Measurements from ENCODE around the gene FRMD5. TPM values are rescaled to one million over a fixed set of nuclear protein-coding genes. Genes with fewer than 3 reads are reported as not detected.

The FRMD5 gene
- total RNA-seq, 1 experiment from 2014 or later: 27.2 TPM

- Histone ChIP-seq H3K9me2 (ENCODE audit: insufficient read depth) (no peaks in the 10 kb centered on the region), H4K20me1 (ENCODE audit: insufficient read depth) (no peaks in the 10 kb centered on the region), H3K4me2 (ENCODE audit: low read length) (no peak overlapping the region), H2AFZ (ENCODE audit: low read depth, low read length, poor library complexity, severe bottlenecking) (no peak overlapping the region), H3K9ac (ENCODE audit: low read length) (no peak overlapping the region), H3K27me3 (ENCODE audit: insufficient read depth, low read length) (no peaks in the 10 kb centered on the region), H3K27ac (ENCODE audit: low read depth, low read length) (no peak overlapping the region), H3K4me1 (ENCODE audit: control insufficient read depth in 1 of 2, insufficient read depth in 2 of 2, low read length in 2 of 2) (peaks cover 1 to 4% of the 10 kb centered on the region in 2 experiments; a peak in 2 of 4 replicates), H3K9me3 (ENCODE audit: control insufficient read depth in 1 of 2, insufficient read depth in 1 of 2, low read depth in 1 of 2, low read length in 2 of 2) (no peaks in the 10 kb centered on the region), H3K36me3 (ENCODE audit: control insufficient read depth in 1 of 2, insufficient read depth in 2 of 2, low read length in 2 of 2) (no peaks in the 10 kb centered on the region), H3K4me3 (replicated peaks in 1 of 2; ENCODE audit: low read depth in 1 of 2, low read length in 2 of 2) (no peak overlapping the region), H3K79me2 (ENCODE audit: insufficient read depth, low read length) (peaks cover 80% of the 10 kb centered on the region)
- no peak for ATAC-seq
- ChIA-PET POLR2A (no interaction called here), CTCF (no interaction called here), RAD21 (ENCODE audit: low non-redundant PET in 1 of 2, low total read pairs in 2 of 2, uncharacterized antibody in 2 of 2, unreplicated experiment in 2 of 2) (no interaction called here)
- no peak for DNase-seq (ENCODE audit: low read depth, low spot score)
- TF ChIP-seq JUND (IDR thresholded peaks at IDR 0.05): no peak
- TF ChIP-seq REST (IDR thresholded peaks at IDR 0.05; ENCODE audit: low read depth): no peak
- TF ChIP-seq ZBTB33 (IDR thresholded peaks at IDR 0.05; ENCODE audit: extremely low read depth, insufficient replicate concordance, low read length): no peak
- no peak for TF ChIP-seq YY1 (IDR thresholded peaks at IDR 0.05; ENCODE audit: extremely low read depth, insufficient replicate concordance, low read depth, low read length)
- no peak for TF ChIP-seq POLR2A (IDR thresholded peaks at IDR 0.05; ENCODE audit: borderline replicate concordance, extremely low read depth, insufficient read depth, insufficient read length)
- TF ChIP-seq TCF7L2 (IDR thresholded peaks at IDR 0.05; ENCODE audit: borderline replicate concordance, extremely low read depth, insufficient read depth, insufficient read length): no peak
- no peak for TF ChIP-seq ELF1 (IDR thresholded peaks at IDR 0.05; ENCODE audit: borderline replicate concordance, low read depth)
- no peak for TF ChIP-seq CEBPB (IDR thresholded peaks at IDR 0.05; ENCODE audit: low read depth)
- no peak for TF ChIP-seq EZH2phosphoT487 (IDR thresholded peaks at IDR 0.05; ENCODE audit: borderline replicate concordance)
- TF ChIP-seq CTCF (IDR thresholded peaks at IDR 0.05 in 2 of 3, conservative IDR thresholded peaks at IDR 0.05 in 1 of 3; ENCODE audit: borderline replicate concordance in 1 of 3, insufficient read depth in 1 of 3, low read depth in 2 of 3, low read length in 2 of 3): no peak
- no peak for TF ChIP-seq EGR1 (IDR thresholded peaks at IDR 0.05; ENCODE audit: low read depth)
- TF ChIP-seq EZH2 (IDR thresholded peaks at IDR 0.05): no peak
- TF ChIP-seq ATF3 (IDR thresholded peaks at IDR 0.05): no peak
- TF ChIP-seq SIN3A (IDR thresholded peaks at IDR 0.05; ENCODE audit: low read depth): no peak
- no peak for TF ChIP-seq SP1 (IDR thresholded peaks at IDR 0.05; ENCODE audit: low read depth)
- TF ChIP-seq SRF (IDR thresholded peaks at IDR 0.05; ENCODE audit: low read depth): no peak
- no peak for TF ChIP-seq ZFX (IDR thresholded peaks at IDR 0.05)
- no peak for TF ChIP-seq ZNF274 (IDR thresholded peaks at IDR 0.05; ENCODE audit: low read depth, low read length)
- BruUV-seq (replicated peaks): no TSS peak
- intact Hi-C loops (cut with micrococcal nuclease): loop anchor here (5.0 kb wide), 1 partner anchor 228 kb away; no protein-coding TSS in a partner anchor
Observed at GRCh38 chr15:44129911-44130310, 65.2 kb downstream of the FRMD5 start.
